Epithelial cell of prostate (primary cell): ENCODE data around the gene HJV.
A peak's percentile ranks its signal among the peaks of the same experiment; 100 is the strongest.

ENCODE experiments used
- DNase-seq: peaks from one replicate; pipeline ENCODE4 v3.0.0-alpha.2; 2011; ENCODE audit warnings: low read depth, low spot score
- H3K27ac ChIP-seq: fragments of 450-650 bp; 2 replicates; pipeline ENCODE4 v1.5.1; 2017; ENCODE audit warnings: mild to moderate bottlenecking

The HJV gene

GRCh38 chr1:145978854-145979745, 42.4 kb downstream of the HJV start:
- H3K27ac ChIP-seq: peak overlapping the region; percentile 99
- DNase-seq: peak; percentile 96

DNA sequence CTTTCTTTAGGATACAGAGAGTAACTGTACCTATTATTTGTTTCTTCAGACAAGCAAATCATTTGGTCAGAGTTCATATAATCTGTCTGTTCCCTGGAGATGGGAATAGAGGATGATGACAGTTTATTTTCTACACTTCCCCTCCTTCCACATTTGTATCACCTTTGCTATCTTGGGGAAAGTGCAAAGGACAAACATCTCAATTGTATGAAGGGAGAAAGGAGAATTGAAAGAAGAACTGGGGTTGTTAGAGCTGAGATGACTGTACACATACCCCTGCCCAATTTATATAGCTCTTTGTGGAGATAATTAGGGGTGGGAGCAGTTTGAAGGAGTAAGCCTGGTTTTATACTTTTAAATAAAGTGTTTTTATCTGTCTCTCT, 43.1 kb downstream of the HJV start:
- peak overlapping the region; percentile 99 for H3K27ac ChIP-seq
- DNase-seq: no peak

- DNase-seq: no peak
- H3K27ac ChIP-seq: peak overlapping the region; percentile 99
Observed at GRCh38 chr1:145977486-145978470, 43.8 kb downstream of the HJV start.

DNA sequence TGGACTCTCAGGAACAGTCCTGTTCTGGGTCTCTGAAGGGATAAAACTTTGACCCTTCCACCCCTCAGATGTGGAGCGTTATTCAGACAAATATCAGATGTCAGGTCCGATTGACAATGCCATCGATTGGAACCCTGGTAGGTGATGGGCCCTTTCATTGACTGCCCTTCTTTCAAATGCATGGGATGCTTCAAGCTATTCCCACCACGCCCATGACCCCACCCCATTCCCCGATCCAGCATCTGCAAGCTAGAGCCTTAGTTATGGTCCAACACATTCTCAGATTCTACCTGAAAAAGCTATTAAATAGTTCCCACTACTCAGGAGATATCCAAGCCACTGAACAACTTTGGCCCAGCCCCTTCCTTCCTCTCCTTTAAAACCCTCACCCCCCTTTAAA, 44.5 kb downstream of the HJV start:
- no peak for DNase-seq
- H3K27ac ChIP-seq: no peak overlapping the region

- no peak for DNase-seq
- H3K27ac ChIP-seq: no peak overlapping the region
Observed at GRCh38 chr1:145975216-145975615, 46.3 kb downstream of the HJV start.

DNA sequence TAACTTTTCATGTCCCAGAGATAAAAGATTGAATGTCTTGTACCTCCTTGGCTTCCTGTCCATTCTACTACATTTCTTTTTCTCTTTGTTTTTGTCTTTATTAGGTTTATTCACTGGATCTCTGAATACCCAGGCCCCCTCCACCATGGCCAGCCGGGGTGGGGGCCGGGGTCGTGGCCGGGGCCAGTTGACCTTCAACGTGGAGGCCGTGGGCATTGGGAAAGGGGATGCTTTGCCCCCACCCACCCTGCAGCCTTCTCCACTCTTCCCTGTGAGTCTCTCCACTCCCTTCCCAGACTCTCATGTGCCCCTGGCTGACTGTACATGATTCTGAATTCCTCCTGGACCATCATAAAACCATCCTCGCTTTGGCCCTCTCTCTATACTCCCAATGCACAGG, 46.8 kb downstream of the HJV start:
- DNase-seq: no peak
- no peak overlapping the region for H3K27ac ChIP-seq

GRCh38 chr1:145972580-145972979, 49.0 kb downstream of the HJV start:
- no peak overlapping the region for H3K27ac ChIP-seq
- DNase-seq: no peak
